H1 (cell line): ENCODE data around the gene CACFD1. TPM values are rescaled to one million over a fixed set of nuclear protein-coding genes. Genes with fewer than 3 reads are reported as not detected.

Source experiments
- CTBP2 ChIP-seq: IDR thresholded peaks from 2 replicates; pipeline ENCODE4 v1.7.0; 2011; ENCODE audit warnings: borderline replicate concordance, mild to moderate bottlenecking, moderate library complexity, mixed read lengths, low read length; ENCODE audit not compliant: insufficient read depth, insufficient read length
- KDM4A ChIP-seq: IDR thresholded peaks from one replicate; pipeline ENCODE4 v1.7.1; 2012; ENCODE audit warnings: low read depth, mild to moderate bottlenecking, moderate library complexity, low read length, inconsistent platforms; ENCODE audit not compliant: severe bottlenecking
- POLR2AphosphoS5 ChIP-seq: IDR thresholded peaks from 2 replicates; pipeline ENCODE4 v1.6.1; 2011; ENCODE audit warnings: low read depth, low read length
- SP1 ChIP-seq: IDR thresholded peaks from 2 replicates; pipeline ENCODE4 v1.6.1; 2011; ENCODE audit warnings: low read depth, low read length
- polyA plus RNA-seq, 7 experiments: library from polyadenylated mRNA; depleted of rRNA in 3 of 7; stranded (reverse) in 5 of 7; unstranded in 2 of 7; fragments of >200 nt in 5 of 7; fragments of 200-250 nt in 2 of 7; gene quantifications; 1 replicate in 5 of 7; 2 replicates in 1 of 7; 4 replicates in 1 of 7; pipeline versions ENCODE4 v1.2.1 to v1.2.3, GENCODE V29; 2011 to 2013; ENCODE audit warnings: missing spikeins in 2 of 7, mixed read lengths in 2 of 7
- total RNA-seq: library from RNA; stranded (reverse); fragmentation: NEBNext Ultra II Directional; extraction: Animal tissue kit (Norgen Biotek cat#: 25700); gene quantifications from 2 replicates; pipeline ENCODE4 v1.2.1, GENCODE V29; 2021

The CACFD1 gene
- total and polyA plus RNA-seq, 2 of the 8 experiments (the other 6 are each of a cell fraction or from before 2014, with no cell fraction given) = 13.4 to 15.5 TPM

- TF ChIP-seq POLR2AphosphoS5 (no peak), KDM4A (no peak), CTBP2 (no peak), SP1 (no peak)
These were observed 1.0 kb upstream of the CACFD1 start (continued) for GRCh38 chr9:133458643-133459312.
